Liver (tissue), 3 donors: ENCODE results near the gene PDGFA.

ENCODE experiments used
- NR2F2 ChIP-seq: IDR thresholded peaks from 2 replicates; pipeline ENCODE4 v1.6.1; 2016; ENCODE audit warnings: antibody characterized with exemption
- RXRA ChIP-seq, 2 donors: IDR thresholded peaks; 2 replicates each; pipeline ENCODE4 v1.6.1; 2017 to 2018; ENCODE audit warnings: antibody characterized with exemption in 2 of 2, mild to moderate bottlenecking in 1 of 2
- SP1 ChIP-seq: IDR thresholded peaks from 2 replicates; pipeline ENCODE4 v1.6.1; 2018; ENCODE audit warnings: antibody characterized with exemption, mild to moderate bottlenecking
- TF ChIP-seq, protein P1 (sequence below): fragments of 150-350 bp; IDR thresholded peaks from 2 replicates; pipeline ENCODE4 v1.5.1; 2017; ENCODE audit warnings: improper control_type of control experiment, low read depth, low read length; ENCODE audit not compliant: missing input control
- TF ChIP-seq, protein P2 (sequence below): IDR thresholded peaks from 2 replicates; pipeline ENCODE4 v1.6.1; 2016; ENCODE audit warnings: antibody characterized with exemption
- TF ChIP-seq, protein P3 (sequence below): IDR thresholded peaks from 2 replicates; pipeline ENCODE4 v1.6.1; 2016; ENCODE audit warnings: antibody characterized with exemption
- TF ChIP-seq, protein P4 (sequence below): IDR thresholded peaks from 2 replicates; pipeline ENCODE4 v1.6.1; 2016; ENCODE audit warnings: antibody characterized with exemption, mild to moderate bottlenecking
- TF ChIP-seq, protein P5 (sequence below): IDR thresholded peaks from 2 replicates; pipeline ENCODE4 v1.6.1; 2016; ENCODE audit warnings: antibody characterized with exemption
- donor health status: healthy.
- donor health status: healthy.

DNA sequence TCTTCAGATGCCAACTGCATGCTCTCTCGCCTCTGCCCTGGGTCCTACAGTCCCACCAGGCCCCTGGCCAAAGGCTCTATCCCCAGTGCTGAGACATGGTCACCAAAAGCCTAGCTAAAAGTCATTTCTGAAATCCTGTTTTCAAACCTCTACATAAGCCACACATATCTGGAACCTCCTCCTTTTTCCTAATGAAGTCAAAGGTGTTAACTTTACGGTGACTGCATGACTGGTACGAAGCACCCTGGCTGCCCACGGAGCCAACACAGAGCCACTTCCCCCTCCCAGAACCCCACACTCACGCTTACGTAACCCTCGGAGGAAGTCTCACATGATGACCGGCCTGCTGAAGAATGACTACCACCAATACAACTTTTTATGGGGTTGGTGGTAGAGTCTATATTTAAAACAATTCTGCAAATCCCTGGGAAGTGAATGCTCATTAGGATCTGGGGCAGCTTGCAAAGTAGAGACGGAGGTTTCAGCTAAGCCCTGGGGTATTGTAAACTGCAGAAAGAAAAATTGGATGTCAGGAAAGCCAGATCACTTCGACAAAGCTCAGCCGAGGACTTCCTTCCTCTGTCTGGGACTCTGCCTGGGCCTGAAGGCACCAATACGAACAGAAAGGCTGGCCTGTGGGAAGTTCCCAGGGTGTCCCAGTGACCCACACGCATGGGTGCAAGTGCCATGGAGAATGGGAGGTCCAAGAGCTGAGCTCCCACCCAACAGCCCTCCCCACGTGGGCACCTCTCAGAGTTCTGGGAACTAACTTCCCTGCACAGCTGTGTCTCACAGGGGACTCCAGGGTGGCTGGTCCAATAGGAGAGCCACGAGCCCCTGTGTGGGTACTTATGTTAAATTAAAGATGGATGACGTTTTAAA, 50.7 kb downstream of the PDGFA start:
- TF ChIP-seq, protein P1, sequence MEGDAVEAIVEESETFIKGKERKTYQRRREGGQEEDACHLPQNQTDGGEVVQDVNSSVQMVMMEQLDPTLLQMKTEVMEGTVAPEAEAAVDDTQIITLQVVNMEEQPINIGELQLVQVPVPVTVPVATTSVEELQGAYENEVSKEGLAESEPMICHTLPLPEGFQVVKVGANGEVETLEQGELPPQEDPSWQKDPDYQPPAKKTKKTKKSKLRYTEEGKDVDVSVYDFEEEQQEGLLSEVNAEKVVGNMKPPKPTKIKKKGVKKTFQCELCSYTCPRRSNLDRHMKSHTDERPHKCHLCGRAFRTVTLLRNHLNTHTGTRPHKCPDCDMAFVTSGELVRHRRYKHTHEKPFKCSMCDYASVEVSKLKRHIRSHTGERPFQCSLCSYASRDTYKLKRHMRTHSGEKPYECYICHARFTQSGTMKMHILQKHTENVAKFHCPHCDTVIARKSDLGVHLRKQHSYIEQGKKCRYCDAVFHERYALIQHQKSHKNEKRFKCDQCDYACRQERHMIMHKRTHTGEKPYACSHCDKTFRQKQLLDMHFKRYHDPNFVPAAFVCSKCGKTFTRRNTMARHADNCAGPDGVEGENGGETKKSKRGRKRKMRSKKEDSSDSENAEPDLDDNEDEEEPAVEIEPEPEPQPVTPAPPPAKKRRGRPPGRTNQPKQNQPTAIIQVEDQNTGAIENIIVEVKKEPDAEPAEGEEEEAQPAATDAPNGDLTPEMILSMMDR, result no peak
- TF ChIP-seq, protein P2, sequence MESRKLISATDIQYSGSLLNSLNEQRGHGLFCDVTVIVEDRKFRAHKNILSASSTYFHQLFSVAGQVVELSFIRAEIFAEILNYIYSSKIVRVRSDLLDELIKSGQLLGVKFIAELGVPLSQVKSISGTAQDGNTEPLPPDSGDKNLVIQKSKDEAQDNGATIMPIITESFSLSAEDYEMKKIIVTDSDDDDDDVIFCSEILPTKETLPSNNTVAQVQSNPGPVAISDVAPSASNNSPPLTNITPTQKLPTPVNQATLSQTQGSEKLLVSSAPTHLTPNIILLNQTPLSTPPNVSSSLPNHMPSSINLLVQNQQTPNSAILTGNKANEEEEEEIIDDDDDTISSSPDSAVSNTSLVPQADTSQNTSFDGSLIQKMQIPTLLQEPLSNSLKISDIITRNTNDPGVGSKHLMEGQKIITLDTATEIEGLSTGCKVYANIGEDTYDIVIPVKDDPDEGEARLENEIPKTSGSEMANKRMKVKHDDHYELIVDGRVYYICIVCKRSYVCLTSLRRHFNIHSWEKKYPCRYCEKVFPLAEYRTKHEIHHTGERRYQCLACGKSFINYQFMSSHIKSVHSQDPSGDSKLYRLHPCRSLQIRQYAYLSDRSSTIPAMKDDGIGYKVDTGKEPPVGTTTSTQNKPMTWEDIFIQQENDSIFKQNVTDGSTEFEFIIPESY, result no peak
- TF ChIP-seq RXRA (IDR thresholded peaks at IDR 0.05) (no peak), SP1 (no peak), NR2F2 (no peak)
- TF ChIP-seq, protein P3, sequence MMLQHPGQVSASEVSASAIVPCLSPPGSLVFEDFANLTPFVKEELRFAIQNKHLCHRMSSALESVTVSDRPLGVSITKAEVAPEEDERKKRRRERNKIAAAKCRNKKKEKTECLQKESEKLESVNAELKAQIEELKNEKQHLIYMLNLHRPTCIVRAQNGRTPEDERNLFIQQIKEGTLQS, result no peak
- TF ChIP-seq, protein P4, sequence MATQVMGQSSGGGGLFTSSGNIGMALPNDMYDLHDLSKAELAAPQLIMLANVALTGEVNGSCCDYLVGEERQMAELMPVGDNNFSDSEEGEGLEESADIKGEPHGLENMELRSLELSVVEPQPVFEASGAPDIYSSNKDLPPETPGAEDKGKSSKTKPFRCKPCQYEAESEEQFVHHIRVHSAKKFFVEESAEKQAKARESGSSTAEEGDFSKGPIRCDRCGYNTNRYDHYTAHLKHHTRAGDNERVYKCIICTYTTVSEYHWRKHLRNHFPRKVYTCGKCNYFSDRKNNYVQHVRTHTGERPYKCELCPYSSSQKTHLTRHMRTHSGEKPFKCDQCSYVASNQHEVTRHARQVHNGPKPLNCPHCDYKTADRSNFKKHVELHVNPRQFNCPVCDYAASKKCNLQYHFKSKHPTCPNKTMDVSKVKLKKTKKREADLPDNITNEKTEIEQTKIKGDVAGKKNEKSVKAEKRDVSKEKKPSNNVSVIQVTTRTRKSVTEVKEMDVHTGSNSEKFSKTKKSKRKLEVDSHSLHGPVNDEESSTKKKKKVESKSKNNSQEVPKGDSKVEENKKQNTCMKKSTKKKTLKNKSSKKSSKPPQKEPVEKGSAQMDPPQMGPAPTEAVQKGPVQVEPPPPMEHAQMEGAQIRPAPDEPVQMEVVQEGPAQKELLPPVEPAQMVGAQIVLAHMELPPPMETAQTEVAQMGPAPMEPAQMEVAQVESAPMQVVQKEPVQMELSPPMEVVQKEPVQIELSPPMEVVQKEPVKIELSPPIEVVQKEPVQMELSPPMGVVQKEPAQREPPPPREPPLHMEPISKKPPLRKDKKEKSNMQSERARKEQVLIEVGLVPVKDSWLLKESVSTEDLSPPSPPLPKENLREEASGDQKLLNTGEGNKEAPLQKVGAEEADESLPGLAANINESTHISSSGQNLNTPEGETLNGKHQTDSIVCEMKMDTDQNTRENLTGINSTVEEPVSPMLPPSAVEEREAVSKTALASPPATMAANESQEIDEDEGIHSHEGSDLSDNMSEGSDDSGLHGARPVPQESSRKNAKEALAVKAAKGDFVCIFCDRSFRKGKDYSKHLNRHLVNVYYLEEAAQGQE, result no peak
- TF ChIP-seq, protein P5, sequence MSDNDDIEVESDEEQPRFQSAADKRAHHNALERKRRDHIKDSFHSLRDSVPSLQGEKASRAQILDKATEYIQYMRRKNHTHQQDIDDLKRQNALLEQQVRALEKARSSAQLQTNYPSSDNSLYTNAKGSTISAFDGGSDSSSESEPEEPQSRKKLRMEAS, result no peak
